Measurements from ENCODE around the gene L3MBTL4.

GRCh38 chr18:5972298-5972697 lies 442.4 kb downstream of the L3MBTL4 start:
- no peak for TF ChIP-seq POLR2A (IDR thresholded peaks at IDR 0.05)
- no peak for TF ChIP-seq CTCF (IDR thresholded peaks at IDR 0.05)

Data from heart left ventricle (tissue), 13 donors.